Measurements from ENCODE around the gene MUC6. TPM values are rescaled to one million over a fixed set of nuclear protein-coding genes. Genes with fewer than 3 reads are reported as not detected.

Gene MUC6
- total and polyA plus RNA-seq, 2 of the 8 experiments (the other 6 are each of a cell fraction or from before 2014, with no cell fraction given), result not detected

DNA sequence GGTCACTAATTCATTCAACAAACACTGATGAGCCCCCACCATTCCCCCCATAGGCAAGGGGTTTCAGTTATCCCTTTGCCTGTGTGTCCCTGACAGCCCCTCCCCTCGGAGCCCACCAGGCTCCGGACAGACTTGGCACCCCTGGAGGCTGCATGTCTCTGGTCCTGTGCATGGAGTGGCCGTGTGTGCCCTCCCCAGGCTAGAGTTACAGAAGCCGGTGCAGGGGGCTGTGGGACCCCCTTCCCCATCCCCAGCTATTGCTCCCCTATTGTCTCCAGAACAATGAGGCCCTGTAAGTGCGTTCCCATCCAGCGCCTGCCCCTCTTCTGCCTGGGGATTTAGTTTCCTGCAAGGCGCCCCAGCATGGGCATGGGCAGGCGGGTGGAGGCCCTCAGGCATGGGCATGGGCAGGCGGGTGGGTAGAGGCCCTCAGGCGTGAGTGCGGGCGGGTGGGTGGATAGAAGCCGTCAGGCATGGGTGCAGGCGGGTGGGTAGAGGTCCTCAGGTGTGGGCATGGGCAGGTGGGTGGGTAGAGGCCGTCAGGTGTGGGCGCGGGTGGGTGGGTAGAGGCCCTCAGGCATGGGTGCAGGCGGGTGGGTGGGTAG lies 39.6 kb upstream of the MUC6 start:
- Histone ChIP-seq H3K4me3 (ENCODE audit: extremely low read depth in 1 of 4, insufficient read depth in 2 of 4, low read depth in 3 of 4, low read length in 4 of 4) (no peak overlapping the region), H3K27ac (ENCODE audit: low read depth, low read length) (no peak overlapping the region), H3K4me2 (ENCODE audit: insufficient read depth in 1 of 2, low read depth in 2 of 2, low read length in 2 of 2) (no peak overlapping the region), H3K79me1 (ENCODE audit: low read depth, low read length) (no peaks in the 10 kb centered on the region), H3K36me3 (ENCODE audit: control insufficient read depth in 2 of 4, insufficient read depth in 4 of 4, low read length in 3 of 4) (no peaks in the 10 kb centered on the region), H2BK5ac (ENCODE audit: low read depth, low read length) (no peak overlapping the region), H2BK20ac (ENCODE audit: low read length) (no peak overlapping the region), H3K27me3 (replicated peaks in 1 of 4; ENCODE audit: control insufficient read depth in 3 of 4, extremely low read depth in 1 of 4, insufficient read depth in 3 of 4, low read length in 3 of 4) (no peaks in the 10 kb centered on the region), H2BK12ac (ENCODE audit: low read depth, low read length) (no peak overlapping the region), H3K9me3 (ENCODE audit: insufficient read depth in 2 of 2, low read depth in 1 of 2, low read length in 1 of 2) (no peaks in the 10 kb centered on the region), H3K18ac (ENCODE audit: extremely low read depth, low read length) (no peak overlapping the region), H3K9ac (replicated peaks in 1 of 4; ENCODE audit: extremely low read depth in 1 of 4, low read depth in 3 of 4, low read length in 3 of 4) (no peak overlapping the region), H4K91ac (replicated peaks; ENCODE audit: insufficient read length, low read length) (no peak overlapping the region), H2AK5ac (ENCODE audit: low read depth, low read length) (no peak overlapping the region), H2BK120ac (replicated peaks; ENCODE audit: low read depth, low read length) (no peak overlapping the region), H3K4me1 (replicated peaks in 1 of 4; ENCODE audit: control insufficient read depth in 3 of 4, insufficient read depth in 4 of 4, low read length in 3 of 4) (peaks cover 0 to 3% (median 0%) of the 10 kb centered on the region in 4 experiments; a peak in 2 of 7 replicates), H3K4ac (replicated peaks; ENCODE audit: insufficient read length, low read depth, low read length) (no peak overlapping the region), H2AFZ (ENCODE audit: low read length) (no peak overlapping the region), H4K20me1 (replicated peaks in 1 of 2; ENCODE audit: control insufficient read depth in 1 of 2, insufficient read depth in 2 of 2, low read length in 2 of 2) (no peaks in the 10 kb centered on the region), H4K8ac (ENCODE audit: extremely low read depth, insufficient read depth, low read length) (no peak overlapping the region; the same call in 1 of the 2 replicates), H3K79me2 (ENCODE audit: control insufficient read depth in 1 of 2, insufficient read depth in 2 of 2, low read length in 2 of 2) (no peaks in the 10 kb centered on the region), H3K23ac (ENCODE audit: insufficient read length) (no peak overlapping the region), H3K23me2 (ENCODE audit: low read depth, low read length) (no peaks in the 10 kb centered on the region), H3K14ac (ENCODE audit: insufficient read length) (no peak overlapping the region), H2BK15ac (ENCODE audit: low read length) (no peak overlapping the region), H3K56ac (replicated peaks; ENCODE audit: insufficient read length, low read depth, low read length) (no peak overlapping the region), H4K5ac (ENCODE audit: insufficient read length, low read depth, low read length) (no peak overlapping the region)
- FAIRE-seq (no peak), DNase-seq (ENCODE audit: low read depth in 1 of 2, low spot score in 2 of 2) (no peak)
- ChIA-PET POLR2A (ENCODE audit: partially characterized antibody) (no interaction called here), CTCF (ENCODE audit: partially characterized antibody) (interaction anchor here (0.5 to 2.3 kb wide), 3 partner anchors 25 to 439 kb away, joined by 3 to 7 read pairs (median 4); no protein-coding TSS in a partner anchor)
- 82% methylated on average over 8 of the region's 18 CpGs; no CpG with 5 or more reads in 1 of the 2 experiments for WGBS, 2 experiments (ENCODE audit: extremely low coverage in 1 of 2, insufficient coverage in 1 of 2, insufficient read length in 1 of 2, insufficient replicate concordance in 2 of 2, low coverage in 1 of 2, low lambda C conversion rate in 2 of 2, missing lambda C conversion rate in 1 of 2)
- no peak for TF ChIP-seq SIRT6 (IDR thresholded peaks at IDR 0.05; ENCODE audit: low read length)
- TF ChIP-seq SIX5 (IDR thresholded peaks at IDR 0.05; ENCODE audit: low read depth, low read length), result no peak

All from H1 (cell line).